Jurkat, Clone E6-1 (cell line): ENCODE data around the gene SIAH1.

Experiments used
- DNase-seq: peaks from one replicate; pipeline ENCODE4 v3.0.0-alpha.2; 2011; ENCODE audit warnings: low read depth, low spot score
- H3K4me3 ChIP-seq: 2 replicates; pipeline ENCODE4 v1.5.1; 2011; ENCODE audit warnings: mild to moderate bottlenecking, low read length, control low read depth, moderate library complexity

Gene SIAH1

GRCh38 chr16:48310908-48311641, 74.1 kb downstream of the SIAH1 start:
- no peak for DNase-seq
- H3K4me3 ChIP-seq: no peak overlapping the region
